GM23338 (cell line): ENCODE measurements around the gene KIF18B. TPM values are rescaled to one million over a fixed set of nuclear protein-coding genes. Genes with fewer than 3 reads are reported as not detected.
A peak's percentile ranks its signal among the peaks of the same experiment; 100 is the strongest.

Experiments used
- ATAC-seq: fragments of 200-7000 bp; cut with Tn5 transposase; 3 replicates; pipeline ENCODE4 v1.9.1; 2020
- DNase-seq: peaks from one replicate; pipeline ENCODE4 v3.0.0-alpha.2; 2015; ENCODE audit warnings: low spot score
- H2AFZ ChIP-seq: fragments of 200-600 bp; sonication (generic); 2 replicates; pipeline ENCODE4 v1.8.0; 2016; ENCODE audit warnings: antibody characterized with exemption, mild to moderate bottlenecking, moderate library complexity
- H3F3A ChIP-seq: fragments of 200-600 bp; sonication (generic); replicated peaks from 2 replicates; pipeline ENCODE4 v1.8.0; 2017; ENCODE audit warnings: antibody characterized with exemption, mixed run types, low read depth
- H3K27ac ChIP-seq: fragments of 200-600 bp; sonication (generic); 2 replicates; pipeline ENCODE4 v1.6.1; 2016; ENCODE audit warnings: low read depth
- H3K27me3 ChIP-seq: fragments of 200-600 bp; sonication (generic); 2 replicates; pipeline ENCODE4 v1.8.0; 2016; ENCODE audit warnings: mild to moderate bottlenecking, mixed run types, moderate library complexity; ENCODE audit not compliant: insufficient read depth
- H3K36me3 ChIP-seq: fragments of 200-600 bp; sonication (generic); 2 replicates; pipeline ENCODE4 v1.8.0; 2016; ENCODE audit warnings: mild to moderate bottlenecking; ENCODE audit not compliant: insufficient read depth
- H3K4me1 ChIP-seq: fragments of 200-600 bp; sonication (generic); 2 replicates; pipeline ENCODE4 v1.8.0; 2016; ENCODE audit warnings: mild to moderate bottlenecking, moderate library complexity; ENCODE audit not compliant: insufficient read depth
- H3K4me2 ChIP-seq: fragments of 200-600 bp; sonication (generic); 2 replicates; pipeline ENCODE4 v1.7.1; 2017; ENCODE audit warnings: mixed run types
- H3K4me3 ChIP-seq: fragments of 200-600 bp; sonication (generic); 2 replicates; pipeline ENCODE4 v1.6.1; 2016; ENCODE audit warnings: mixed run types
- H3K79me2 ChIP-seq: fragments of 200-600 bp; sonication (generic); replicated peaks from 2 replicates; pipeline ENCODE4 v1.8.0; 2017; ENCODE audit warnings: mild to moderate bottlenecking; ENCODE audit not compliant: insufficient read depth
- H3K9me2 ChIP-seq: fragments of 200-600 bp; sonication (generic); 2 replicates; pipeline ENCODE4 v1.8.0; 2017; ENCODE audit not compliant: insufficient read depth
- H4K20me1 ChIP-seq: fragments of 200-600 bp; sonication (generic); replicated peaks from 2 replicates; pipeline ENCODE4 v1.8.0; 2017; ENCODE audit warnings: mild to moderate bottlenecking; ENCODE audit not compliant: insufficient read depth
- H3K27ac Mint-ChIP-seq: 2 replicates; pipeline ENCODE4 v1.8.0; 2020; ENCODE audit warnings: inconsistent platforms, mild to moderate bottlenecking, moderate library complexity, mixed read lengths
- H3K27me3 Mint-ChIP-seq: 3 replicates; pipeline ENCODE4 v1.8.0; 2022; ENCODE audit warnings: low read depth, mild to moderate bottlenecking, moderate library complexity, mixed read lengths, inconsistent platforms; ENCODE audit not compliant: insufficient read depth, poor library complexity
- H3K36me3 Mint-ChIP-seq: 3 replicates; pipeline ENCODE4 v1.8.0; 2021; ENCODE audit warnings: low read depth, mild to moderate bottlenecking, inconsistent platforms, moderate library complexity, mixed read lengths
- H3K4me1 Mint-ChIP-seq: 3 replicates; pipeline ENCODE4 v1.8.0; 2020; ENCODE audit warnings: mild to moderate bottlenecking, inconsistent platforms, mixed read lengths
- H3K4me3 Mint-ChIP-seq: 3 replicates; pipeline ENCODE4 v1.8.0; 2021; ENCODE audit warnings: moderate library complexity, mild to moderate bottlenecking, inconsistent platforms, mixed read lengths
- H3K9me3 Mint-ChIP-seq: 3 replicates; pipeline ENCODE4 v1.8.0; 2020; ENCODE audit warnings: moderate library complexity, mild to moderate bottlenecking, inconsistent platforms, mixed read lengths
- CREB1 ChIP-seq: fragments of 250-450 bp; sonication (Bioruptor Pico); IDR thresholded peaks from 2 replicates; pipeline ENCODE4 v1.5.0; 2020; ENCODE audit warnings: low read depth, mild to moderate bottlenecking, moderate library complexity
- EZH2 ChIP-seq: fragments of 200-600 bp; sonication (generic); IDR thresholded peaks from one replicate; pipeline ENCODE4 v1.8.0; 2017; ENCODE audit warnings: antibody characterized with exemption, mild to moderate bottlenecking, low read depth; ENCODE audit not compliant: unreplicated experiment
- JUNB ChIP-seq: IDR thresholded peaks from one replicate; pipeline ENCODE4 v1.6.1; 2016; ENCODE audit warnings: antibody characterized with exemption; ENCODE audit not compliant: unreplicated experiment
- REST ChIP-seq: IDR thresholded peaks from one replicate; pipeline ENCODE4 v1.6.1; 2018; ENCODE audit warnings: antibody characterized with exemption; ENCODE audit not compliant: unreplicated experiment
- ZNF331 ChIP-seq: fragments of 250-450 bp; sonication (Bioruptor Pico); IDR thresholded peaks from 2 replicates; pipeline ENCODE4 v1.5.0; 2020; ENCODE audit warnings: low read depth, mild to moderate bottlenecking, moderate library complexity
- ZNF462 ChIP-seq: fragments of 250-450 bp; sonication (Bioruptor Pico); IDR thresholded peaks from 2 replicates; pipeline ENCODE4 v1.5.0; 2020; ENCODE audit warnings: mild to moderate bottlenecking, moderate library complexity
- polyA plus RNA-seq: library from polyadenylated mRNA; unstranded; fragments of >200 nt; fragmentation: Nextera tagmentation; extraction: Ambion mirVana; gene quantifications from 2 replicates; pipeline ENCODE4 v1.2.1, GENCODE V29; 2016
- total RNA-seq: library from RNA; depleted of rRNA; stranded (reverse); fragments of >200 nt; shearing (Covaris generic); gene quantifications from 2 replicates; pipeline ENCODE4 v1.2.3, GENCODE V29; 2014

The KIF18B gene
- total and polyA plus RNA-seq, 2 experiments from 2014 or later: 14.1 to 28.4 TPM

- TF ChIP-seq ZNF462 (CRISPR knock-in tag) (no peak), CREB1 (CRISPR knock-in tag) (peak; percentile 96), ZNF331 (CRISPR knock-in tag) (no peak)
Observed at GRCh38 chr17:44899074-44899782, 48.3 kb downstream of the KIF18B start, which contains the start of gene EFTUD2 (continued).

- Histone ChIP-seq H3K79me2 (peaks cover 52% of the 10 kb centered on the region), H3K9me2 (no peaks in the 10 kb centered on the region), H3K36me3 (peaks cover 5% of the 10 kb centered on the region), H3K4me2 (peak overlapping the region; percentile 99), H3K4me3 (peak overlapping the region; percentile 96), H3K27me3 (no peaks in the 10 kb centered on the region), H3F3A (no peaks in the 10 kb centered on the region; the same call in 1 of the 2 replicates), H2AFZ (peak overlapping the region; percentile 98), H3K4me1 (peaks cover 14% of the 10 kb centered on the region; the same call in 1 of the 2 replicates), H3K27ac (peak overlapping the region; percentile 100), H4K20me1 (peaks cover 23% of the 10 kb centered on the region; the same call in 1 of the 2 replicates)
- H3K4me1 Mint-ChIP-seq: peaks cover 5% of the 10 kb centered on the region
- peaks cover 11% of the 10 kb centered on the region for H3K27me3 Mint-ChIP-seq
- peaks cover 16% of the 10 kb centered on the region; the same call in 2 of the 3 replicates for H3K36me3 Mint-ChIP-seq
- DNase-seq: peak; percentile 61
- peak overlapping the region; percentile 97 for H3K4me3 Mint-ChIP-seq
- ATAC-seq: no peak
- no peaks in the 10 kb centered on the region for H3K9me3 Mint-ChIP-seq
- TF ChIP-seq JUNB: no peak
- no peak for TF ChIP-seq REST
- no peak for TF ChIP-seq EZH2
- peak overlapping the region; percentile 100 for H3K27ac Mint-ChIP-seq
Observed at GRCh38 chr17:44898768-44899073, 48.9 kb downstream of the KIF18B start.
